Type B pancreatic cell (in vitro differentiated cells): ENCODE results near the gene PLPP4. TPM values are rescaled to one million over a fixed set of nuclear protein-coding genes. Genes with fewer than 3 reads are reported as not detected.

ENCODE experiments used
- DNase-seq: peaks from one replicate; pipeline ENCODE4 v3.0.0; 2021; ENCODE audit warnings: mixed read lengths; ENCODE audit not compliant: unreplicated experiment; ENCODE audit errors: extremely low spot score
- H3K27ac Mint-ChIP-seq: 2 replicates; pipeline ENCODE4 v1.8.0; 2021; ENCODE audit warnings: mild to moderate bottlenecking, mixed read lengths
- H3K27me3 Mint-ChIP-seq: 2 replicates; pipeline ENCODE4 v1.8.0; 2021; ENCODE audit warnings: mixed read lengths
- H3K36me3 Mint-ChIP-seq: 2 replicates; pipeline ENCODE4 v1.8.0; 2021; ENCODE audit warnings: mixed read lengths
- H3K4me1 Mint-ChIP-seq: one replicate; pipeline ENCODE4 v1.8.0; 2021; ENCODE audit warnings: mixed read lengths; ENCODE audit not compliant: unreplicated experiment
- H3K4me3 Mint-ChIP-seq: 2 replicates; pipeline ENCODE4 v1.8.0; 2021; ENCODE audit warnings: mild to moderate bottlenecking, mixed read lengths
- H3K9me3 Mint-ChIP-seq: 2 replicates; pipeline ENCODE4 v1.8.0; 2021; ENCODE audit warnings: mixed read lengths
- total RNA-seq: library from RNA; stranded (reverse); gene quantifications from 2 replicates; pipeline ENCODE4 v1.2.1, GENCODE V29; 2021; ENCODE audit warnings: low replicate concordance
- TF ChIP-seq, protein P1 (sequence below): fragments of 200-600 bp; sonication (generic); conservative IDR thresholded peaks from 2 replicates; pipeline ENCODE4 v1.5.0; 2021; ENCODE audit warnings: antibody characterized with exemption, mild to moderate bottlenecking

PLPP4 gene
- total RNA-seq, 1 donor from 2014 or later: 4.4 TPM

DNA sequence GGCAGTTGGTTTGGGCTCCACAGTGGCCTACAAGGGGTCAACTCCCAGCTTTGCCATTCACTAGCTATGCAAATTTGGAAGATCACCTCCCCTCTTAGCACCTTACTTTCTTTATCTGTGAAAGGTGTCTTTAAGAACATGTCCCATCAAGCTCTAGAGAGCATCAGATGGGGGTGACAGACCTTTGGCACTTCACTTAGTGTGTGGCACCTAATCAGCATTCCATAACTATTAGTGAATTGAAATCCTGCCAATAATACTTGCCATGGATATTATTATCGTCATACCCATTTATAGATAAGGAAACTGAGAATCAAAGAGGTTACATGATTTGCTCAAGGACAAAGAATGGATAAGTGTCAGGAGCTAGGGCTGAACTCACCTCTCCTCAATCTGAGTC, 51.9 kb downstream of the PLPP4 start:
- H3K4me3 Mint-ChIP-seq: no peak overlapping the region
- no peak overlapping the region for H3K27ac Mint-ChIP-seq

GRCh38 chr10:120511165-120511564, 54.1 kb downstream of the PLPP4 start:
- DNase-seq: no peak
- peaks cover 3% of the 10 kb centered on the region for H3K9me3 Mint-ChIP-seq
- peaks cover 18% of the 10 kb centered on the region for H3K27me3 Mint-ChIP-seq
- no peaks in the 10 kb centered on the region for H3K4me1 Mint-ChIP-seq
- TF ChIP-seq, protein P1, sequence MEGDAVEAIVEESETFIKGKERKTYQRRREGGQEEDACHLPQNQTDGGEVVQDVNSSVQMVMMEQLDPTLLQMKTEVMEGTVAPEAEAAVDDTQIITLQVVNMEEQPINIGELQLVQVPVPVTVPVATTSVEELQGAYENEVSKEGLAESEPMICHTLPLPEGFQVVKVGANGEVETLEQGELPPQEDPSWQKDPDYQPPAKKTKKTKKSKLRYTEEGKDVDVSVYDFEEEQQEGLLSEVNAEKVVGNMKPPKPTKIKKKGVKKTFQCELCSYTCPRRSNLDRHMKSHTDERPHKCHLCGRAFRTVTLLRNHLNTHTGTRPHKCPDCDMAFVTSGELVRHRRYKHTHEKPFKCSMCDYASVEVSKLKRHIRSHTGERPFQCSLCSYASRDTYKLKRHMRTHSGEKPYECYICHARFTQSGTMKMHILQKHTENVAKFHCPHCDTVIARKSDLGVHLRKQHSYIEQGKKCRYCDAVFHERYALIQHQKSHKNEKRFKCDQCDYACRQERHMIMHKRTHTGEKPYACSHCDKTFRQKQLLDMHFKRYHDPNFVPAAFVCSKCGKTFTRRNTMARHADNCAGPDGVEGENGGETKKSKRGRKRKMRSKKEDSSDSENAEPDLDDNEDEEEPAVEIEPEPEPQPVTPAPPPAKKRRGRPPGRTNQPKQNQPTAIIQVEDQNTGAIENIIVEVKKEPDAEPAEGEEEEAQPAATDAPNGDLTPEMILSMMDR: no peak
- no peak overlapping the region for H3K4me3 Mint-ChIP-seq
- H3K36me3 Mint-ChIP-seq: no peaks in the 10 kb centered on the region
- no peak overlapping the region for H3K27ac Mint-ChIP-seq

More for the DNA sequence above, 51.9 kb downstream of the PLPP4 start:
- TF ChIP-seq, protein P1: no peak
- no peak for DNase-seq
- peaks cover 11% of the 10 kb centered on the region for H3K27me3 Mint-ChIP-seq
- H3K9me3 Mint-ChIP-seq: peaks cover under 1% of the 10 kb centered on the region
- no peaks in the 10 kb centered on the region for H3K4me1 Mint-ChIP-seq
- no peaks in the 10 kb centered on the region for H3K36me3 Mint-ChIP-seq

GRCh38 chr10:120513307-120513796, 56.3 kb downstream of the PLPP4 start:
- TF ChIP-seq, protein P1: no peak
- no peak overlapping the region for H3K4me3 Mint-ChIP-seq
- H3K9me3 Mint-ChIP-seq: peaks cover 3% of the 10 kb centered on the region
- no peaks in the 10 kb centered on the region for H3K36me3 Mint-ChIP-seq
- H3K27ac Mint-ChIP-seq: no peak overlapping the region
- no peak for DNase-seq
- H3K27me3 Mint-ChIP-seq: peaks cover 34% of the 10 kb centered on the region
- H3K4me1 Mint-ChIP-seq: no peaks in the 10 kb centered on the region

GRCh38 chr10:120514035-120514620, 57.1 kb downstream of the PLPP4 start:
- Mint-ChIP-seq H3K9me3 (peaks cover 3% of the 10 kb centered on the region), H3K27ac (no peak overlapping the region), H3K36me3 (no peaks in the 10 kb centered on the region), H3K4me3 (no peak overlapping the region), H3K4me1 (no peaks in the 10 kb centered on the region), H3K27me3 (peaks cover 42% of the 10 kb centered on the region)
- TF ChIP-seq, protein P1: no peak
- DNase-seq: no peak

GRCh38 chr10:120514959-120515358, 57.9 kb downstream of the PLPP4 start:
- no peaks in the 10 kb centered on the region for H3K36me3 Mint-ChIP-seq
- TF ChIP-seq, protein P1: no peak
- no peaks in the 10 kb centered on the region for H3K4me1 Mint-ChIP-seq
- peaks cover 3% of the 10 kb centered on the region for H3K9me3 Mint-ChIP-seq
- DNase-seq: no peak
- H3K4me3 Mint-ChIP-seq: no peak overlapping the region
- no peak overlapping the region for H3K27ac Mint-ChIP-seq
- H3K27me3 Mint-ChIP-seq: peaks cover 42% of the 10 kb centered on the region
